Measurements from ENCODE around the gene YWHAB. TPM values are rescaled to one million over a fixed set of nuclear protein-coding genes. Genes with fewer than 3 reads are reported as not detected.

Gene YWHAB
- total and polyA plus RNA-seq, 3 donors from 2014 or later = 106 to 127 (median 125) TPM

DNA sequence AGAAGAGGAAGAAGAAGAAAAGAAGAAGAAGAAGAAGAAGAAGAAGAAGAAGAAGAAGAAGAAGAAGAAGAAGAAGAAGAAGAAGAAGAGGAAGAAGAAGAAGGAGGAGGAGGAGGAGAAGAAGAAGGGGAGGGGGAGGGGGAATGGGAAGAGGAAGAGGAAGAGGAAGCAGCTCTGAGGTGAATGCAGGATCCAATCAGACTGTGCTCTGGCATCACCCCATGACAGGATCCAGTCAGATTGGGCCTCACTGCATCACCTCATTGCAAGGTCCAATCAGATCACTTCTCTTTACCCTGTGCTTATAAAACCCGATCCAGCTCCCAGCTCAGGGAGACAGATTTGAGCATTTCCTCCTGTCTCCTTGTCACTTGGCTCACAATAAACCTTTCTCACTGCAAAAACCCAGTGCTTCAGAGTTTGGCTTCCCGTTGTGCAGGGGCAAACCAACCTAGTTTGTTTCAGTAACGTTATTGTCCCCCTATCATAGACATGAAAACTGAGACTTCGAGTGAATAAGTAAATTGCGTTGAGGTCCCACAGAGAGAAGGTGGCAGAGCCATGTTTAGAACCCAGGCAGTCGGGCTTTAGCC, 28.6 kb upstream of the YWHAB start:
- H3K4me1 ChIP-seq = peaks cover 19% of the 10 kb centered on the region

DNA sequence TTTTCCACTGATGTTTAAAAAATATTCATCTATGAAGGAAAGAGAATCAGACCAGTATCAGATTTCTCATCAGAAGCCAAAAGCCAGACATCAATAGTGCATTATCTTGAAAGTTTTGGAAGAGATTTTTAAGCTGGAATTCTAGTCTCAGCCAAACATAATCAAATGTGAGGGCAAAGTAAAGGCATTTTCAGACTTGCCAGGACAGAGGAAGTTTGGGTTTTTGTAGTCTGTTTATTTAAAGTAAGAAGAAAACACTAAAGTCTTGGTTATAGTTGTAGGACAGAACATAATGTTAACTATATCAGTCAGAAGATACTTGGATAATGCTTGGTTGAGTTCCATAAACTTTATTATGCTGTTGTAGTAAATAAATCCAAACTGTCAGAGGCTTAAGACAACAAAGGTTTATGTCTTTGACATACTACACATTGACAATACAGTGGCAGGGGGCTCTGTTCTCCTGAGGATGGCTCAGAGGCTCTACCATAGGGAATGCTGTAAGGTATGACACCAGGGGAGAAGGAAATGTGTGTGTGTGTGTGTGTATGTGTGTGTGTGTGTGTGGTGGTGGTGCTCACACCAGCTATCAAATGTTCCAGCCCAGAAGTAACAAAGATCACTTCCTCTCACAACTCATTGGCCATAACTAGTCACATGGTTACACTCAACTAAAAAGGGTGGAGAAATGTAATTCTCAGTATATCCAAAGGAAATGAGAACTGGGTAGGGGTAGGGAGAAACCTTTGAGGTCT, 26.7 kb upstream of the YWHAB start:
- H3K9me3 ChIP-seq = no peaks in the 10 kb centered on the region
- TF ChIP-seq CTCF (IDR thresholded peaks at IDR 0.05) (no peak), POLR2A (IDR thresholded peaks at IDR 0.05) (no peak)
- H3K36me3 ChIP-seq (ENCODE audit: low read depth, missing control alignments) = no peaks in the 10 kb centered on the region
- no peaks in the 10 kb centered on the region for H3K27me3 ChIP-seq
- peak overlapping the region in 1 of 2 donors; percentile 66 for H3K27ac ChIP-seq
- intact Hi-C loops (cut with DNase I; ENCODE audit: low total_unique reads) = no loop called here
- peaks cover 36% of the 10 kb centered on the region for H3K4me1 ChIP-seq
- no peak for DNase-seq
- H3K4me3 ChIP-seq = no peak overlapping the region

More for the DNA sequence above, 28.6 kb upstream of the YWHAB start:
- Histone ChIP-seq H3K27ac (no peak overlapping the region), H3K4me3 (no peak overlapping the region), H3K36me3 (ENCODE audit: low read depth, missing control alignments) (no peaks in the 10 kb centered on the region), H3K27me3 (no peaks in the 10 kb centered on the region), H3K9me3 (no peaks in the 10 kb centered on the region)
- TF ChIP-seq CTCF (IDR thresholded peaks at IDR 0.05) = no peak
- TF ChIP-seq POLR2A (IDR thresholded peaks at IDR 0.05) = no peak
- no peak for DNase-seq
- WGBS, 2 donors = 73 to 77% methylated on average over 6 of the region's 6 CpGs
- intact Hi-C loops (cut with DNase I; ENCODE audit: low total_unique reads) = no loop called here

DNA sequence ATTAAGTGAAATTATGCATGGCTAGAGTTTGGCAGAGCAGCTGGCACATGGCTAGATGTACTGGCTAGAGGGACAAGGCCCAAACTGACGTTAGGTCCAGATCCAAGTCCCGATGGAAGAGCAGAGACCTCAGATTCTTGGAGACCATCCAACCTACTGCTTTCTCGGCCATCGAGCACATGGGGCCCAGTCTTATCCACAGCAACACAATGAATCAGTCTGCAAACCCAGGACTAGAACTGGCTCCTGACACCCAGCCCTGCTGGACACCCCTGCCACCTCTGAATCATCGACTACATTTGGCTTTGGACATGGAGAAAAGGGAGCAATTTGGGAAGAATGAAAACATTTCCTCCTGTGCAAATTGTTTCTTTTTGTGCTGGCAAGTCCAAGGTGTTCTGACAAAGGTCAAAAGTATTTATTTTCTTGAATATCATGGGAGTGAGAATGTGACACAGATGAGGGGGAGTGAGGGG, 23.9 kb upstream of the YWHAB start:
- Histone ChIP-seq H3K9me3 (no peaks in the 10 kb centered on the region), H3K4me1 (peaks cover 38% of the 10 kb centered on the region), H3K27me3 (no peaks in the 10 kb centered on the region), H3K27ac (peak overlapping the region; percentile 20 to 66), H3K4me3 (no peak overlapping the region), H3K36me3 (ENCODE audit: low read depth, missing control alignments) (no peaks in the 10 kb centered on the region)
- intact Hi-C loops (cut with DNase I; ENCODE audit: low total_unique reads) = no loop called here
- TF ChIP-seq CTCF (IDR thresholded peaks at IDR 0.05) (no peak), POLR2A (IDR thresholded peaks at IDR 0.05) (no peak)
- WGBS, 2 donors = 23 to 40% methylated on average over 5 of the region's 5 CpGs
- DNase-seq = peak; percentile 70

DNA sequence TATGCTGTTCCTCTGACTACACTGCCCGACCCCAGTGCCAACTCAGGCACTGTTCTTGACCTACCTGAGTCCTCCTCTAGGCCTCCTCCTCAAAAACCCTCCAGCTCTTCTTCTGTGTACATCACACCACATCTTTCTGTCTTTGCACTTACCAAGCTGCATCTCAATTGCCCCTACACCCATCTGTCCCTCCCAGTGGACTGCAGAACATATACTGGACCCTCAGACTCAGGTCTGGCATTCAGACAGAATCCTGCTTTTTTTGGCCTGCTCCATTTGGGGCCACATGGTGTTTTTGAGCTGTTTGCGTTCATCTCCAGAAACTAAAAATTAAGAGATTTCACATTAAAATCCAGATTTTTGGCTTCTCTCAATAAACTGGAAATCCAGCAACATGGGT, 23.2 kb upstream of the YWHAB start:
- Histone ChIP-seq H3K27ac (peak overlapping the region; percentile 3 to 66), H3K27me3 (no peaks in the 10 kb centered on the region), H3K4me1 (peaks cover 42% of the 10 kb centered on the region), H3K9me3 (no peaks in the 10 kb centered on the region), H3K4me3 (no peak overlapping the region), H3K36me3 (ENCODE audit: low read depth, missing control alignments) (no peaks in the 10 kb centered on the region)
- intact Hi-C loops (cut with DNase I; ENCODE audit: low total_unique reads) = no loop called here
- DNase-seq = no peak
- TF ChIP-seq CTCF (IDR thresholded peaks at IDR 0.05) (no peak), POLR2A (IDR thresholded peaks at IDR 0.05) (no peak)
- 32 to 40% methylated on average over 2 of the region's 2 CpGs for WGBS, 2 donors

All from testis (tissue), 3 donors.